HCT116 (cell line): ENCODE data around the gene SLC16A5. TPM values are rescaled to one million over a fixed set of nuclear protein-coding genes. Genes with fewer than 3 reads are reported as not detected.
A peak's percentile ranks its signal among the peaks of the same experiment; 100 is the strongest.

Source experiments
- ATAC-seq: fragments of 200-7000 bp; cut with Tn5 transposase; 2 replicates; pipeline ENCODE4 v1.9.1; 2020; ENCODE audit warnings: mild to moderate bottlenecking, moderate library complexity
- BruUV-seq: library from RNA; stranded (reverse); fragments of 400-500 nt; replicated peaks from 2 replicates; lab custom pipeline; 2021; lab: Mats Ljungman, UMichigan
- CTCF ChIA-PET: fragments of 300-600 bp; sonication (Branson Sonifier 250); formaldehyde crosslinking; loops from one replicate; lab custom pipeline; 2021; ENCODE audit warnings: antibody characterized with exemption; lab: Charles Lee
- POLR2A ChIA-PET: fragments of 300-600, 350-600 bp; sonication (Branson Sonifier 250); formaldehyde crosslinking; loops from one replicate; lab custom pipeline; 2021; ENCODE audit warnings: antibody characterized with exemption; lab: Charles Lee
- RAD21 ChIA-PET, 2 experiments: fragments of 300-600 bp; sonication (Branson Sonifier 250); formaldehyde crosslinking; loops; one replicate each; lab custom pipeline; 2023; ENCODE audit warnings: low total read pairs in 2 of 2; ENCODE audit not compliant: uncharacterized antibody in 2 of 2, unreplicated experiment in 2 of 2, low non-redundant PET in 1 of 2; lab: Charles Lee
- DNase-seq: peaks from one replicate; pipeline ENCODE4 v3.0.0-alpha.2; 2010; ENCODE audit warnings: low read depth, low spot score
- H2AFZ ChIP-seq: fragments of 200-600 bp; shearing (Covaris generic), sonication (generic); 2 replicates; pipeline ENCODE4 v1.6.1; 2017; ENCODE audit warnings: low read depth, mixed run types, mixed read lengths, antibody characterized with exemption, low read length; ENCODE audit not compliant: poor library complexity, severe bottlenecking
- H3K27ac ChIP-seq: 2 replicates; pipeline ENCODE4 v1.5.1; 2012; ENCODE audit warnings: low read depth, low read length
- H3K27me3 ChIP-seq: fragments of 200-600 bp; sonication (generic); 2 replicates; pipeline ENCODE4 v1.6.1; 2016; ENCODE audit warnings: mixed run types, low read length, mixed read lengths; ENCODE audit not compliant: insufficient read depth
- H3K36me3 ChIP-seq, 2 experiments: fragments of 200-500 bp in 1 of 2; fragments of 200-600 bp in 1 of 2; sonication (Bioruptor generic) in 1 of 2; sonication (generic) in 1 of 2; 2 replicates each; pipeline versions ENCODE4 v1.5.1 to v1.6.1; 2014 to 2016; ENCODE audit warnings: low read length in 2 of 2, inconsistent platforms in 1 of 2, mixed read lengths in 1 of 2, mixed run types in 1 of 2; ENCODE audit not compliant: insufficient read depth in 2 of 2, control insufficient read depth in 1 of 2
- H3K4me1 ChIP-seq, 2 experiments: fragments of 200-600 bp in 1 of 2; sonication (generic) in 1 of 2; 2 replicates each; pipeline versions ENCODE4 v1.5.1 to v1.6.1; 2012 to 2017; ENCODE audit warnings: low read length in 2 of 2, inconsistent platforms in 1 of 2, mild to moderate bottlenecking in 1 of 2, mixed read lengths in 1 of 2, mixed run types in 1 of 2, moderate library complexity in 1 of 2; ENCODE audit not compliant: insufficient read depth in 2 of 2, control insufficient read depth in 1 of 2
- H3K4me2 ChIP-seq: fragments of 200-600 bp; sonication (generic); 2 replicates; pipeline ENCODE4 v1.6.1; 2017; ENCODE audit warnings: mixed run types, low read length, mixed read lengths
- H3K4me3 ChIP-seq, 2 experiments: fragments of 200-600 bp in 1 of 2; sonication (generic) in 1 of 2; replicated peaks in 1 of 2; 2 replicates each; pipeline ENCODE4 v1.5.1; 2011 to 2016; ENCODE audit warnings: low read length in 2 of 2, control low read depth in 1 of 2, low read depth in 1 of 2, mild to moderate bottlenecking in 1 of 2, mixed read lengths in 1 of 2, mixed run types in 1 of 2
- H3K79me2 ChIP-seq: fragments of 200-600 bp; sonication (generic); 2 replicates; pipeline ENCODE4 v1.6.1; 2017; ENCODE audit warnings: mild to moderate bottlenecking, mixed run types, low read length, moderate library complexity, mixed read lengths; ENCODE audit not compliant: insufficient read depth
- H3K9ac ChIP-seq: fragments of 200-600 bp; sonication (generic); 2 replicates; pipeline ENCODE4 v1.6.1; 2016; ENCODE audit warnings: low read length, mixed read lengths
- H3K9me2 ChIP-seq: fragments of 200-600 bp; sonication (generic), shearing (Covaris generic); 2 replicates; pipeline ENCODE4 v1.6.1; 2017; ENCODE audit warnings: mixed run types, mild to moderate bottlenecking, moderate library complexity; ENCODE audit not compliant: insufficient read depth
- H3K9me3 ChIP-seq, 2 experiments: fragments of 200-500 bp in 1 of 2; fragments of 200-600 bp in 1 of 2; sonication (Bioruptor generic) in 1 of 2; sonication (generic) in 1 of 2; 2 replicates each; pipeline ENCODE4 v1.6.1; 2014 to 2017; ENCODE audit warnings: low read length in 2 of 2, mixed read lengths in 2 of 2, inconsistent platforms in 1 of 2, low read depth in 1 of 2, mild to moderate bottlenecking in 1 of 2, mixed run types in 1 of 2, moderate library complexity in 1 of 2; ENCODE audit not compliant: control insufficient read depth in 1 of 2, insufficient read depth in 1 of 2
- H4K20me1 ChIP-seq: fragments of 200-600 bp; sonication (generic), shearing (Covaris generic); 2 replicates; pipeline ENCODE4 v1.6.1; 2017; ENCODE audit warnings: mixed run types, mild to moderate bottlenecking, moderate library complexity; ENCODE audit not compliant: insufficient read depth
- CBX3 ChIP-seq: IDR thresholded peaks from 2 replicates; pipeline ENCODE4 v1.6.1; 2012; ENCODE audit warnings: low read depth
- CEBPB ChIP-seq: IDR thresholded peaks from 2 replicates; pipeline ENCODE4 v1.6.1; 2012; ENCODE audit warnings: low read depth
- CTCF ChIP-seq, 3 experiments: fragments of 200-600 bp in 1 of 3; sonication (generic) in 1 of 3; IDR thresholded peaks in 2 of 3; conservative IDR thresholded peaks in 1 of 3; 2 replicates each; pipeline ENCODE4 v1.5.1; 2012 to 2017; ENCODE audit warnings: low read depth in 2 of 3, low read length in 2 of 3, antibody characterized with exemption in 1 of 3, borderline replicate concordance in 1 of 3, control low read depth in 1 of 3, mild to moderate bottlenecking in 1 of 3, mixed read lengths in 1 of 3, mixed run types in 1 of 3, moderate library complexity in 1 of 3; ENCODE audit not compliant: insufficient read depth in 1 of 3
- EGR1 ChIP-seq: IDR thresholded peaks from 2 replicates; pipeline ENCODE4 v1.6.1; 2012; ENCODE audit warnings: low read depth
- EZH2 ChIP-seq: fragments of 200-600 bp; sonication (generic); IDR thresholded peaks from 2 replicates; pipeline ENCODE4 v1.6.1; 2017; ENCODE audit warnings: antibody characterized with exemption, mixed run types
- EZH2phosphoT487 ChIP-seq: fragments of 200-600 bp; IDR thresholded peaks from 2 replicates; pipeline ENCODE4 v1.6.1; 2018; ENCODE audit warnings: antibody characterized with exemption, borderline replicate concordance
- MAX ChIP-seq: IDR thresholded peaks from 2 replicates; pipeline ENCODE4 v1.6.1; 2012
- POLR2A ChIP-seq: IDR thresholded peaks from 2 replicates; pipeline ENCODE4 v1.7.0; 2011; ENCODE audit warnings: borderline replicate concordance; ENCODE audit not compliant: insufficient read depth, insufficient read length; ENCODE audit errors: extremely low read depth
- POLR2AphosphoS5 ChIP-seq: IDR thresholded peaks from 2 replicates; pipeline ENCODE4 v1.6.1; 2011; ENCODE audit warnings: mild to moderate bottlenecking, low read depth, low read length, moderate library complexity
- RAD21 ChIP-seq: IDR thresholded peaks from 2 replicates; pipeline ENCODE4 v1.6.1; 2012; ENCODE audit warnings: low read depth, mild to moderate bottlenecking
- REST ChIP-seq: IDR thresholded peaks from 2 replicates; pipeline ENCODE4 v1.6.1; 2012; ENCODE audit warnings: low read depth
- SRF ChIP-seq: IDR thresholded peaks from 2 replicates; pipeline ENCODE4 v1.6.1; 2012; ENCODE audit warnings: low read depth
- YY1 ChIP-seq: IDR thresholded peaks from 2 replicates; pipeline ENCODE4 v1.6.1; 2011; ENCODE audit warnings: low read length, low read depth, moderate library complexity, mild to moderate bottlenecking; ENCODE audit not compliant: insufficient replicate concordance; ENCODE audit errors: extremely low read depth
- ZNF274 ChIP-seq: fragments of 200-500 bp; sonication (Bioruptor generic); IDR thresholded peaks from 2 replicates; pipeline ENCODE4 v1.6.1; 2014; ENCODE audit warnings: mild to moderate bottlenecking, low read depth, low read length, inconsistent platforms
- intact Hi-C: fragments of 100-400 bp; cut with micrococcal nuclease; formaldehyde crosslinking; loops from 2 replicates; pipeline ENCODE4 v1.10.0; 2022
- total RNA-seq: library from RNA; stranded (reverse); gene quantifications from one replicate; pipeline ENCODE4 v1.2.1, GENCODE V29; 2021; ENCODE audit not compliant: unreplicated experiment
- TF ChIP-seq, protein P1 (sequence below): IDR thresholded peaks from 2 replicates; pipeline ENCODE4 v1.6.1; 2011; ENCODE audit warnings: mild to moderate bottlenecking, low read length, moderate library complexity; ENCODE audit not compliant: insufficient replicate concordance; ENCODE audit errors: extremely low read depth
- TF ChIP-seq, protein P2 (sequence below): IDR thresholded peaks from 2 replicates; pipeline ENCODE4 v1.6.1; 2012

SLC16A5 gene
- total RNA-seq, 1 experiment from 2014 or later, result 79.3 TPM

DNA sequence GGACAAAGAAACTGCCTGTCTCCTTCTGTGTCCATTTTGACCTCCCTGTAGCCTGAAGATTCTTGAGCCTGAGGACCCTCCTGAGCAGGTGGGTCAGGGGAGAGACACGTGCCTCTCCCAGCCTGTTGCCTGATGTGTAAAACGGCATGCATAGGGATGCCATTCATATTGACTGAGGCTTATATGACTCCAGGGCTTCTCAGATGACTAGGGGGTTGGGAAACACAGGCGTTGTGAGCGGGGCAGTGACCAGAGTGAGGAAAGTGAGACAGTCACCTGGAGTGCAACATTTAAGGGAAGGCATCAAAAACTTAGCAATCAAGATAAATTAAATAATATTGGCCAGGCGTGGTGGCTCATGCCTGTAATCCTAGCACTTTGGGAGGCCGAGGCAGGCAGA is 5.1 kb upstream of the SLC16A5 start (continued):
- TF ChIP-seq CTCF (IDR thresholded peaks at IDR 0.05 in 2 of 3, conservative IDR thresholded peaks at IDR 0.05 in 1 of 3; ENCODE audit: borderline replicate concordance in 1 of 3, insufficient read depth in 1 of 3, low read depth in 2 of 3, low read length in 2 of 3) (no peak), RAD21 (no peak), EZH2 (no peak), SRF (no peak), CEBPB (no peak), ZNF274 (no peak)

- intact Hi-C loops, result no loop called here
- Histone ChIP-seq H3K27me3 (no peaks in the 10 kb centered on the region), H3K36me3 (no peaks in the 10 kb centered on the region), H2AFZ (no peak overlapping the region), H3K27ac (peak overlapping the region; percentile 4; the same call in 1 of the 2 replicates), H3K4me2 (peak overlapping the region; percentile 34)
- DNase-seq, result no peak
- POLR2A ChIA-PET, result interaction anchor here (1.2 to 1.8 kb wide), 4 partner anchors 10 to 25 kb away, joined by 3 to 5 read pairs (median 4); partner anchors contain the start of gene ARMC7
- RAD21 ChIA-PET, result no interaction called here
- TF ChIP-seq REST (no peak), EGR1 (no peak), POLR2A (no peak), CBX3 (no peak), SRF (no peak), ZNF274 (no peak), POLR2AphosphoS5 (no peak), YY1 (no peak), EZH2 (no peak), EZH2phosphoT487 (no peak), MAX (no peak)
- TF ChIP-seq, protein P1, sequence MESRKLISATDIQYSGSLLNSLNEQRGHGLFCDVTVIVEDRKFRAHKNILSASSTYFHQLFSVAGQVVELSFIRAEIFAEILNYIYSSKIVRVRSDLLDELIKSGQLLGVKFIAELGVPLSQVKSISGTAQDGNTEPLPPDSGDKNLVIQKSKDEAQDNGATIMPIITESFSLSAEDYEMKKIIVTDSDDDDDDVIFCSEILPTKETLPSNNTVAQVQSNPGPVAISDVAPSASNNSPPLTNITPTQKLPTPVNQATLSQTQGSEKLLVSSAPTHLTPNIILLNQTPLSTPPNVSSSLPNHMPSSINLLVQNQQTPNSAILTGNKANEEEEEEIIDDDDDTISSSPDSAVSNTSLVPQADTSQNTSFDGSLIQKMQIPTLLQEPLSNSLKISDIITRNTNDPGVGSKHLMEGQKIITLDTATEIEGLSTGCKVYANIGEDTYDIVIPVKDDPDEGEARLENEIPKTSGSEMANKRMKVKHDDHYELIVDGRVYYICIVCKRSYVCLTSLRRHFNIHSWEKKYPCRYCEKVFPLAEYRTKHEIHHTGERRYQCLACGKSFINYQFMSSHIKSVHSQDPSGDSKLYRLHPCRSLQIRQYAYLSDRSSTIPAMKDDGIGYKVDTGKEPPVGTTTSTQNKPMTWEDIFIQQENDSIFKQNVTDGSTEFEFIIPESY, result no peak
- TF ChIP-seq, protein P2, sequence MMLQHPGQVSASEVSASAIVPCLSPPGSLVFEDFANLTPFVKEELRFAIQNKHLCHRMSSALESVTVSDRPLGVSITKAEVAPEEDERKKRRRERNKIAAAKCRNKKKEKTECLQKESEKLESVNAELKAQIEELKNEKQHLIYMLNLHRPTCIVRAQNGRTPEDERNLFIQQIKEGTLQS, result no peak
- TF ChIP-seq, all 23 proteins: peak for 0
- H3K9ac ChIP-seq, result peak overlapping the region; percentile 14; the same call in 1 of the 2 replicates
- no peak overlapping the region for H3K4me3 ChIP-seq
- no peak for ATAC-seq
- no peaks in the 10 kb centered on the region for H3K9me2 ChIP-seq
- no peaks in the 10 kb centered on the region for H3K9me3 ChIP-seq
- H3K4me1 ChIP-seq, result peaks cover 75 to 88% of the 10 kb centered on the region in 2 experiments
- H3K79me2 ChIP-seq, result peaks cover 13% of the 10 kb centered on the region
- CTCF ChIA-PET, result interaction anchor here (0.7 to 2.2 kb wide), 2 partner anchors 14 to 30 kb away, joined by 4 to 7 read pairs; no protein-coding TSS in a partner anchor
- no peaks in the 10 kb centered on the region for H4K20me1 ChIP-seq
- BruUV-seq, result no TSS peak
These were observed 3.6 kb upstream of the SLC16A5 start for GRCh38 chr17:75084039-75084660.
